K562 (cell line): ENCODE data around the gene MLLT3. TPM values are rescaled to one million over a fixed set of nuclear protein-coding genes. Genes with fewer than 3 reads are reported as not detected.

ENCODE experiments used
- ILK ChIP-seq: fragments of 450-650 bp; IDR thresholded peaks from 2 replicates; pipeline ENCODE4 v1.6.1; 2016; ENCODE audit warnings: missing genetic modification characterization, low read depth, mild to moderate bottlenecking, missing compliant biosample characterization, moderate library complexity, borderline replicate concordance
- KLF6 ChIP-seq: fragments of 250-450 bp; sonication (Bioruptor Pico); IDR thresholded peaks from 2 replicates; pipeline ENCODE4 v1.4.0; 2020; ENCODE audit warnings: mild to moderate bottlenecking, moderate library complexity, borderline replicate concordance
- NFRKB ChIP-seq: fragments of 450-650 bp; IDR thresholded peaks from 2 replicates; pipeline ENCODE4 v1.6.1; 2016; ENCODE audit warnings: low read depth
- TAL1 ChIP-seq: fragments of 450-650 bp; IDR thresholded peaks from 2 replicates; pipeline ENCODE4 v1.6.1; 2016; ENCODE audit warnings: mild to moderate bottlenecking
- ZBED1 ChIP-seq: IDR thresholded peaks from 2 replicates; pipeline ENCODE4 v1.6.1; 2014
- ZBTB8A ChIP-seq: fragments of 450-650 bp; IDR thresholded peaks from 2 replicates; pipeline ENCODE4 v1.6.1; 2018; ENCODE audit warnings: mild to moderate bottlenecking, moderate library complexity; ENCODE audit not compliant: partially characterized antibody
- polyA plus RNA-seq, 8 experiments: library from polyadenylated mRNA; depleted of rRNA in 4 of 8; stranded (reverse) in 5 of 8; unstranded in 3 of 8; fragments of >200 nt; fragmentation: Nextera tagmentation in 2 of 8; fragmentation: Illumina TruSeq in 1 of 8; extraction: Ambion mirVana in 2 of 8; extraction: Trizol in 1 of 8; gene quantifications; 2 replicates each; pipeline versions ENCODE4 v1.2.1 to v1.2.3, GENCODE V29; 2011 to 2014; ENCODE audit warnings: inconsistent platforms in 1 of 8, missing spikeins in 1 of 8
- total RNA-seq, 7 experiments: library from RNA; depleted of rRNA in 6 of 7; stranded (reverse); fragments of >200 nt in 6 of 7; fragmentation: Illumina TruSeq in 2 of 7; extraction: Trizol in 2 of 7; gene quantifications; 2 replicates each; pipeline versions ENCODE4 v1.2.1 to v1.2.3, GENCODE V29; 2011 to 2021; ENCODE audit warnings: low replicate concordance in 1 of 7
- TF ChIP-seq, protein P1 (sequence below): fragments of 200-600 bp; sonication (generic); IDR thresholded peaks from one replicate; pipeline ENCODE4 v1.6.1; 2012; ENCODE audit warnings: mild to moderate bottlenecking, low read depth, low read length, inconsistent platforms
- TF ChIP-seq, protein P2 (sequence below): sonication (generic); formaldehyde crosslinking; IDR thresholded peaks from 2 replicates; pipeline ENCODE4 v1.5.0; 2020; ENCODE audit warnings: missing genetic modification reagents
- TF ChIP-seq, protein P3 (sequence below): fragments of 250-450 bp; sonication (Bioruptor Pico); IDR thresholded peaks from 2 replicates; pipeline ENCODE4 v1.4.0; 2020; ENCODE audit warnings: mild to moderate bottlenecking, moderate library complexity, borderline replicate concordance

The MLLT3 gene
- total and polyA plus RNA-seq, 9 of the 15 experiments (the other 6 are each of a cell fraction or from before 2014, with no cell fraction given), result 0.07 to 0.42 (median 0.22) TPM; not detected in 4

DNA sequence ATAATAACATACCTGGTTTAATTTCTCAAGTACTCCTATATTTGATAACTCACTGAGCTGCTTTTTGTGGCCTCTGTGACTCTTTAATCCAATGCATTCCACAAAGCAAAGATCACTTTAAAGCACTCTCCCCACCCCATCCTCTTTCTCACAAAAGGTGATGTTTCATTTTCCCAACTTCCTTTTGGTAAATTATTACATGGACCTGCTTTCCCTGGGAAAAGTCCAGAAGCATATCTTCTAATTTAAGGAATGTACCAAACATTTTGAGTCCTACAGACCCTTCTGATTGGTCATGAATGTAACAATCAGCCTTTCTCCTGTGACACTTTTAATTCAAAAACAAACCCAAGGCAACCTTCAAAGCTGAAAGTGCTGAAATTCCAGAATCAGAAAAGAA, 71.1 kb downstream of the MLLT3 start (continued):
- TF ChIP-seq, protein P1, sequence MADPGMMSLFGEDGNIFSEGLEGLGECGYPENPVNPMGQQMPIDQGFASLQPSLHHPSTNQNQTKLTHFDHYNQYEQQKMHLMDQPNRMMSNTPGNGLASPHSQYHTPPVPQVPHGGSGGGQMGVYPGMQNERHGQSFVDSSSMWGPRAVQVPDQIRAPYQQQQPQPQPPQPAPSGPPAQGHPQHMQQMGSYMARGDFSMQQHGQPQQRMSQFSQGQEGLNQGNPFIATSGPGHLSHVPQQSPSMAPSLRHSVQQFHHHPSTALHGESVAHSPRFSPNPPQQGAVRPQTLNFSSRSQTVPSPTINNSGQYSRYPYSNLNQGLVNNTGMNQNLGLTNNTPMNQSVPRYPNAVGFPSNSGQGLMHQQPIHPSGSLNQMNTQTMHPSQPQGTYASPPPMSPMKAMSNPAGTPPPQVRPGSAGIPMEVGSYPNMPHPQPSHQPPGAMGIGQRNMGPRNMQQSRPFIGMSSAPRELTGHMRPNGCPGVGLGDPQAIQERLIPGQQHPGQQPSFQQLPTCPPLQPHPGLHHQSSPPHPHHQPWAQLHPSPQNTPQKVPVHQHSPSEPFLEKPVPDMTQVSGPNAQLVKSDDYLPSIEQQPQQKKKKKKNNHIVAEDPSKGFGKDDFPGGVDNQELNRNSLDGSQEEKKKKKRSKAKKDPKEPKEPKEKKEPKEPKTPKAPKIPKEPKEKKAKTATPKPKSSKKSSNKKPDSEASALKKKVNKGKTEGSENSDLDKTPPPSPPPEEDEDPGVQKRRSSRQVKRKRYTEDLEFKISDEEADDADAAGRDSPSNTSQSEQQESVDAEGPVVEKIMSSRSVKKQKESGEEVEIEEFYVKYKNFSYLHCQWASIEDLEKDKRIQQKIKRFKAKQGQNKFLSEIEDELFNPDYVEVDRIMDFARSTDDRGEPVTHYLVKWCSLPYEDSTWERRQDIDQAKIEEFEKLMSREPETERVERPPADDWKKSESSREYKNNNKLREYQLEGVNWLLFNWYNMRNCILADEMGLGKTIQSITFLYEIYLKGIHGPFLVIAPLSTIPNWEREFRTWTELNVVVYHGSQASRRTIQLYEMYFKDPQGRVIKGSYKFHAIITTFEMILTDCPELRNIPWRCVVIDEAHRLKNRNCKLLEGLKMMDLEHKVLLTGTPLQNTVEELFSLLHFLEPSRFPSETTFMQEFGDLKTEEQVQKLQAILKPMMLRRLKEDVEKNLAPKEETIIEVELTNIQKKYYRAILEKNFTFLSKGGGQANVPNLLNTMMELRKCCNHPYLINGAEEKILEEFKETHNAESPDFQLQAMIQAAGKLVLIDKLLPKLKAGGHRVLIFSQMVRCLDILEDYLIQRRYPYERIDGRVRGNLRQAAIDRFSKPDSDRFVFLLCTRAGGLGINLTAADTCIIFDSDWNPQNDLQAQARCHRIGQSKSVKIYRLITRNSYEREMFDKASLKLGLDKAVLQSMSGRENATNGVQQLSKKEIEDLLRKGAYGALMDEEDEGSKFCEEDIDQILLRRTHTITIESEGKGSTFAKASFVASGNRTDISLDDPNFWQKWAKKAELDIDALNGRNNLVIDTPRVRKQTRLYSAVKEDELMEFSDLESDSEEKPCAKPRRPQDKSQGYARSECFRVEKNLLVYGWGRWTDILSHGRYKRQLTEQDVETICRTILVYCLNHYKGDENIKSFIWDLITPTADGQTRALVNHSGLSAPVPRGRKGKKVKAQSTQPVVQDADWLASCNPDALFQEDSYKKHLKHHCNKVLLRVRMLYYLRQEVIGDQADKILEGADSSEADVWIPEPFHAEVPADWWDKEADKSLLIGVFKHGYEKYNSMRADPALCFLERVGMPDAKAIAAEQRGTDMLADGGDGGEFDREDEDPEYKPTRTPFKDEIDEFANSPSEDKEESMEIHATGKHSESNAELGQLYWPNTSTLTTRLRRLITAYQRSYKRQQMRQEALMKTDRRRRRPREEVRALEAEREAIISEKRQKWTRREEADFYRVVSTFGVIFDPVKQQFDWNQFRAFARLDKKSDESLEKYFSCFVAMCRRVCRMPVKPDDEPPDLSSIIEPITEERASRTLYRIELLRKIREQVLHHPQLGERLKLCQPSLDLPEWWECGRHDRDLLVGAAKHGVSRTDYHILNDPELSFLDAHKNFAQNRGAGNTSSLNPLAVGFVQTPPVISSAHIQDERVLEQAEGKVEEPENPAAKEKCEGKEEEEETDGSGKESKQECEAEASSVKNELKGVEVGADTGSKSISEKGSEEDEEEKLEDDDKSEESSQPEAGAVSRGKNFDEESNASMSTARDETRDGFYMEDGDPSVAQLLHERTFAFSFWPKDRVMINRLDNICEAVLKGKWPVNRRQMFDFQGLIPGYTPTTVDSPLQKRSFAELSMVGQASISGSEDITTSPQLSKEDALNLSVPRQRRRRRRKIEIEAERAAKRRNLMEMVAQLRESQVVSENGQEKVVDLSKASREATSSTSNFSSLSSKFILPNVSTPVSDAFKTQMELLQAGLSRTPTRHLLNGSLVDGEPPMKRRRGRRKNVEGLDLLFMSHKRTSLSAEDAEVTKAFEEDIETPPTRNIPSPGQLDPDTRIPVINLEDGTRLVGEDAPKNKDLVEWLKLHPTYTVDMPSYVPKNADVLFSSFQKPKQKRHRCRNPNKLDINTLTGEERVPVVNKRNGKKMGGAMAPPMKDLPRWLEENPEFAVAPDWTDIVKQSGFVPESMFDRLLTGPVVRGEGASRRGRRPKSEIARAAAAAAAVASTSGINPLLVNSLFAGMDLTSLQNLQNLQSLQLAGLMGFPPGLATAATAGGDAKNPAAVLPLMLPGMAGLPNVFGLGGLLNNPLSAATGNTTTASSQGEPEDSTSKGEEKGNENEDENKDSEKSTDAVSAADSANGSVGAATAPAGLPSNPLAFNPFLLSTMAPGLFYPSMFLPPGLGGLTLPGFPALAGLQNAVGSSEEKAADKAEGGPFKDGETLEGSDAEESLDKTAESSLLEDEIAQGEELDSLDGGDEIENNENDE, result no peak
- TF ChIP-seq ILK (tag) (no peak), ZBTB8A (no peak), TAL1 (no peak), ZBED1 (no peak), NFRKB (no peak), KLF6 (no peak)
- TF ChIP-seq, protein P2, sequence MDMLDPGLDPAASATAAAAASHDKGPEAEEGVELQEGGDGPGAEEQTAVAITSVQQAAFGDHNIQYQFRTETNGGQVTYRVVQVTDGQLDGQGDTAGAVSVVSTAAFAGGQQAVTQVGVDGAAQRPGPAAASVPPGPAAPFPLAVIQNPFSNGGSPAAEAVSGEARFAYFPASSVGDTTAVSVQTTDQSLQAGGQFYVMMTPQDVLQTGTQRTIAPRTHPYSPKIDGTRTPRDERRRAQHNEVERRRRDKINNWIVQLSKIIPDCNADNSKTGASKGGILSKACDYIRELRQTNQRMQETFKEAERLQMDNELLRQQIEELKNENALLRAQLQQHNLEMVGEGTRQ (CRISPR knock-in tag), result no peak
- TF ChIP-seq, protein P3, sequence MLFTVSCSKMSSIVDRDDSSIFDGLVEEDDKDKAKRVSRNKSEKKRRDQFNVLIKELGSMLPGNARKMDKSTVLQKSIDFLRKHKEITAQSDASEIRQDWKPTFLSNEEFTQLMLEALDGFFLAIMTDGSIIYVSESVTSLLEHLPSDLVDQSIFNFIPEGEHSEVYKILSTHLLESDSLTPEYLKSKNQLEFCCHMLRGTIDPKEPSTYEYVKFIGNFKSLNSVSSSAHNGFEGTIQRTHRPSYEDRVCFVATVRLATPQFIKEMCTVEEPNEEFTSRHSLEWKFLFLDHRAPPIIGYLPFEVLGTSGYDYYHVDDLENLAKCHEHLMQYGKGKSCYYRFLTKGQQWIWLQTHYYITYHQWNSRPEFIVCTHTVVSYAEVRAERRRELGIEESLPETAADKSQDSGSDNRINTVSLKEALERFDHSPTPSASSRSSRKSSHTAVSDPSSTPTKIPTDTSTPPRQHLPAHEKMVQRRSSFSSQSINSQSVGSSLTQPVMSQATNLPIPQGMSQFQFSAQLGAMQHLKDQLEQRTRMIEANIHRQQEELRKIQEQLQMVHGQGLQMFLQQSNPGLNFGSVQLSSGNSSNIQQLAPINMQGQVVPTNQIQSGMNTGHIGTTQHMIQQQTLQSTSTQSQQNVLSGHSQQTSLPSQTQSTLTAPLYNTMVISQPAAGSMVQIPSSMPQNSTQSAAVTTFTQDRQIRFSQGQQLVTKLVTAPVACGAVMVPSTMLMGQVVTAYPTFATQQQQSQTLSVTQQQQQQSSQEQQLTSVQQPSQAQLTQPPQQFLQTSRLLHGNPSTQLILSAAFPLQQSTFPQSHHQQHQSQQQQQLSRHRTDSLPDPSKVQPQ, result no peak
- TF ChIP-seq, all 486 proteins: peak for 0
